Trophoblast cell (in vitro differentiated cells and primary cell): ENCODE results near the gene TMEM237. TPM values are rescaled to one million over a fixed set of nuclear protein-coding genes. Genes with fewer than 3 reads are reported as not detected.

ENCODE experiments used
- DNase-seq, 2 donors: peaks; one replicate each; pipeline ENCODE4 v3.0.0-alpha.2; 2016
- H2AFZ ChIP-seq: 2 replicates; pipeline ENCODE4 v1.6.1; 2013; ENCODE audit warnings: low read length, moderate library complexity, mild to moderate bottlenecking; ENCODE audit not compliant: insufficient read depth, poor library complexity
- H2AK5ac ChIP-seq: 2 replicates; pipeline ENCODE4 v1.6.1; 2013; ENCODE audit warnings: mild to moderate bottlenecking, low read length
- H2BK120ac ChIP-seq: 2 replicates; pipeline ENCODE4 v1.6.1; 2013; ENCODE audit warnings: low read length, mild to moderate bottlenecking, moderate library complexity; ENCODE audit not compliant: insufficient read depth, poor library complexity
- H2BK12ac ChIP-seq: 2 replicates; pipeline ENCODE4 v1.6.1; 2013; ENCODE audit warnings: mild to moderate bottlenecking, low read length, moderate library complexity
- H2BK5ac ChIP-seq: 2 replicates; pipeline ENCODE4 v1.6.1; 2013; ENCODE audit warnings: low read length, low read depth, moderate library complexity, mild to moderate bottlenecking; ENCODE audit not compliant: poor library complexity
- H3K14ac ChIP-seq: 2 replicates; pipeline ENCODE4 v1.6.1; 2013; ENCODE audit warnings: mild to moderate bottlenecking, low read length
- H3K18ac ChIP-seq: 2 replicates; pipeline ENCODE4 v1.6.1; 2013; ENCODE audit warnings: mild to moderate bottlenecking, low read length
- H3K23ac ChIP-seq: 2 replicates; pipeline ENCODE4 v1.6.1; 2013; ENCODE audit warnings: low read length
- H3K27ac ChIP-seq: 2 replicates; pipeline ENCODE4 v1.5.1; 2013; ENCODE audit warnings: low read depth, mild to moderate bottlenecking, inconsistent platforms, low read length, moderate library complexity
- H3K27me3 ChIP-seq: 2 replicates; pipeline ENCODE4 v1.6.1; 2013; ENCODE audit warnings: inconsistent platforms, mild to moderate bottlenecking, low read length, moderate library complexity; ENCODE audit not compliant: insufficient read depth
- H3K36me3 ChIP-seq, 2 experiments: 1 replicate in 1 of 2; 2 replicates in 1 of 2; pipeline ENCODE4 v1.6.1; 2013; ENCODE audit warnings: low read length in 2 of 2, mild to moderate bottlenecking in 2 of 2, moderate library complexity in 1 of 2; ENCODE audit not compliant: insufficient read depth in 2 of 2, control insufficient read depth in 1 of 2
- H3K4ac ChIP-seq: 2 replicates; pipeline ENCODE4 v1.6.1; 2013; ENCODE audit warnings: low read depth, mild to moderate bottlenecking, low read length, moderate library complexity
- H3K4me1 ChIP-seq, 2 experiments: 1 replicate in 1 of 2; 2 replicates in 1 of 2; pipeline ENCODE4 v1.6.1; 2013; ENCODE audit warnings: low read length in 2 of 2, mild to moderate bottlenecking in 2 of 2, moderate library complexity in 1 of 2; ENCODE audit not compliant: insufficient read depth in 2 of 2, control insufficient read depth in 1 of 2
- H3K4me2 ChIP-seq: 2 replicates; pipeline ENCODE4 v1.6.1; 2013; ENCODE audit warnings: inconsistent platforms, mild to moderate bottlenecking, low read length, moderate library complexity
- H3K4me3 ChIP-seq: 2 replicates; pipeline ENCODE4 v1.5.1; 2013; ENCODE audit warnings: mild to moderate bottlenecking, low read depth, low read length, inconsistent platforms
- H3K79me1 ChIP-seq: one replicate; pipeline ENCODE4 v1.6.1; 2013; ENCODE audit warnings: low read length
- H3K79me2 ChIP-seq: 2 replicates; pipeline ENCODE4 v1.6.1; 2013; ENCODE audit warnings: low read length, mild to moderate bottlenecking; ENCODE audit not compliant: control insufficient read depth, insufficient read depth, poor library complexity
- H3K9ac ChIP-seq: 2 replicates; pipeline ENCODE4 v1.6.1; 2013; ENCODE audit warnings: mild to moderate bottlenecking, low read length
- H3K9me3 ChIP-seq: 2 replicates; pipeline ENCODE4 v1.6.1; 2013; ENCODE audit warnings: low read depth, mild to moderate bottlenecking, control low read depth, inconsistent platforms, low read length; ENCODE audit not compliant: insufficient read depth
- H4K12ac ChIP-seq: 2 replicates; pipeline ENCODE4 v1.6.1; 2013; ENCODE audit warnings: low read depth, mild to moderate bottlenecking, low read length, moderate library complexity
- H4K8ac ChIP-seq: 2 replicates; pipeline ENCODE4 v1.6.1; 2013; ENCODE audit warnings: low read depth, mild to moderate bottlenecking, low read length, moderate library complexity
- H4K91ac ChIP-seq: one replicate; pipeline ENCODE4 v1.6.1; 2013; ENCODE audit warnings: low read depth, mild to moderate bottlenecking, low read length, moderate library complexity
- WGBS: extraction: QIAGEN DNeasy Blood & Tissue Kit; methylation state at CpG from one replicate; pipeline ENCODE4 v1.1.7; 2013; ENCODE audit warnings: missing lambda C conversion rate; ENCODE audit not compliant: insufficient read length, insufficient coverage; ENCODE audit errors: extremely low coverage; 5-methylcytosine and 5-hydroxymethylcytosine counted together
- polyA plus RNA-seq: library from polyadenylated mRNA; stranded (reverse); fragments of 200-250 nt; gene quantifications from 2 replicates; pipeline ENCODE4 v1.2.3, GENCODE V29; 2013

Gene TMEM237, protein sequence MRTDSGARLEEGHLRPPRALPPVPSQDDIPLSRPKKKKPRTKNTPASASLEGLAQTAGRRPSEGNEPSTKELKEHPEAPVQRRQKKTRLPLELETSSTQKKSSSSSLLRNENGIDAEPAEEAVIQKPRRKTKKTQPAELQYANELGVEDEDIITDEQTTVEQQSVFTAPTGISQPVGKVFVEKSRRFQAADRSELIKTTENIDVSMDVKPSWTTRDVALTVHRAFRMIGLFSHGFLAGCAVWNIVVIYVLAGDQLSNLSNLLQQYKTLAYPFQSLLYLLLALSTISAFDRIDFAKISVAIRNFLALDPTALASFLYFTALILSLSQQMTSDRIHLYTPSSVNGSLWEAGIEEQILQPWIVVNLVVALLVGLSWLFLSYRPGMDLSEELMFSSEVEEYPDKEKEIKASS
- 24.7 and 25.5 TPM in 2 replicates for polyA plus RNA-seq

DNA sequence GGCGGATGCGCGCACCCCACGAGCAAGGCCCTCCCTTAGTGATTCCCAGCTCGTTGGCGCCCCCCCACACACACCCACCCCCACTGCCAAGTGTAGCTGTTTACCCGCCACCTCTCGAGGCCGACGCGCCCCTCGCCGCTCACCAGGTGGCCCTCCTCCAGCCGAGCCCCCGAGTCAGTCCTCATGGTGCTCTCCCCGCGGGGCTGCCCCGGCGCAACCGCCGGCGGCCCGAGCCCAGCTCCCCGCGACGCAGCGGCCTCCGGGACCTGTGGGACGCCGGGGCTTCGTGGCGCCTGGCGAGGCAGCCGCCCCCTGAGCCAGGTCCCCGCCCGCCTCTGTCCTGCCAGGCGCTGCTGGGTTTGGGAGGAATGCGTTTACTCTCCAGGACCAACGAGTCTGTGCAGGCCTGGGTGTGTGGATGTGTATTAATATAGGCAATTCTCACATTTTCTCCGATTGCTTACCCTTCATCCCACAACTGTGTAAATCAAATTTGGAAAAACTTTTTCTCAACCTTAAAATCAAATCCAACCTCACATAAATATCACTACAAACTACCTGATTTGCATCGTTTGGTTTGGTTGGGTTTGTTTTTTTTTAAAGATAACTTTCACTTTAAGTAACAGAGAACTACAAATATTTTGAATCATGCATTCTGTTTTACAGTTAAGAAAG, at the start of gene TMEM237:
TSS of gene TMEM237 (minus strand) at position 288 of the 675 bp plus-strand sequence. CDS start at position 185, 103 bp downstream.
- H3K27me3 ChIP-seq, result no peaks in the 10 kb centered on the region
- H3K4me3 ChIP-seq, result peak within 1 kb of the TSS; percentile 94
- H3K4ac ChIP-seq, result peak within 1 kb of the TSS; percentile 57
- peak within 1 kb of the TSS; percentile 95 for H3K9ac ChIP-seq
- H2AFZ ChIP-seq, result peak within 1 kb of the TSS; percentile 89
- H2BK120ac ChIP-seq, result peak within 1 kb of the TSS; percentile 65
- DNase-seq, result peak in 1 of 2 donors; percentile 37
- H3K9me3 ChIP-seq, result no peaks in the 10 kb centered on the region
- H3K27ac ChIP-seq, result peak within 1 kb of the TSS; percentile 56
- no peaks in the 10 kb centered on the region for H3K79me2 ChIP-seq
- no peak within 1 kb of the TSS for H2AK5ac ChIP-seq
- peak within 1 kb of the TSS; percentile 85 for H4K91ac ChIP-seq
- peak within 1 kb of the TSS; percentile 89 for H3K14ac ChIP-seq
- peak within 1 kb of the TSS; percentile 32 for H2BK5ac ChIP-seq
- H3K4me2 ChIP-seq, result peak within 1 kb of the TSS; percentile 96
- peaks cover 12% of the 10 kb centered on the region for H3K79me1 ChIP-seq
- H4K12ac ChIP-seq, result peak within 1 kb of the TSS; percentile 96
- H3K4me1 ChIP-seq, result no peaks in the 10 kb centered on the region
- no CpG with 5 or more reads among the region's 41 CpGs for WGBS
- no peak within 1 kb of the TSS for H3K23ac ChIP-seq
- H4K8ac ChIP-seq, result peak within 1 kb of the TSS; percentile 97
- peak within 1 kb of the TSS; percentile 73 for H3K18ac ChIP-seq
- peaks cover 0 to 2% of the 10 kb centered on the region in 2 experiments for H3K36me3 ChIP-seq
- peak within 1 kb of the TSS; percentile 34 for H2BK12ac ChIP-seq

DNA sequence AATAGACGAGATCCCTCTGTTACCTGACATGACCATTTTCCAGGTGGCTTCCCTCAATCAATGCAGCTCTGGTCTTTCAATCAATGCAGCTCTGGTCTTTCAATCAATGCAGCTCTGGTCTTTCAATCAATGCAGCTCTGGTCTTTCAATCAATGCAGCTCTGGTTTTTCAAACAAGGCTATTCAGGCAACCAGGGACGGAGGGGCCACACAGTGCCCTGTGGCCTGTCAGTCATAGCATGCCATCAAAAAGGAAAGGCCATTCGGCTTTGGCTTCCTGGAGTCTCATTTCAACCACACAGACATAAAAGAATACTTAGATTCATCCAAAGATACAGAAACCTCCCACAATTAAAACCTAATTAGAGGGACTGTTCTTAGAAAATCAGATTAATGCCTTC, 41.9 kb upstream of the TMEM237 start:
- Histone ChIP-seq H4K91ac (no peak overlapping the region), H3K4me3 (no peak overlapping the region), H3K4me2 (no peak overlapping the region), H2BK5ac (no peak overlapping the region), H3K9me3 (no peaks in the 10 kb centered on the region), H3K4me1 (no peaks in the 10 kb centered on the region), H3K79me1 (no peaks in the 10 kb centered on the region), H4K12ac (no peak overlapping the region), H3K36me3 (no peaks in the 10 kb centered on the region), H3K27ac (no peak overlapping the region), H4K8ac (no peak overlapping the region), H3K14ac (no peak overlapping the region), H2BK12ac (no peak overlapping the region), H3K9ac (no peak overlapping the region), H2BK120ac (no peak overlapping the region), H3K79me2 (no peaks in the 10 kb centered on the region), H3K18ac (no peak overlapping the region), H2AK5ac (no peak overlapping the region), H2AFZ (no peak overlapping the region), H3K4ac (no peak overlapping the region), H3K27me3 (no peaks in the 10 kb centered on the region), H3K23ac (no peak overlapping the region)
- no peak for DNase-seq
- no CpG with 5 or more reads among the region's 3 CpGs for WGBS

DNA sequence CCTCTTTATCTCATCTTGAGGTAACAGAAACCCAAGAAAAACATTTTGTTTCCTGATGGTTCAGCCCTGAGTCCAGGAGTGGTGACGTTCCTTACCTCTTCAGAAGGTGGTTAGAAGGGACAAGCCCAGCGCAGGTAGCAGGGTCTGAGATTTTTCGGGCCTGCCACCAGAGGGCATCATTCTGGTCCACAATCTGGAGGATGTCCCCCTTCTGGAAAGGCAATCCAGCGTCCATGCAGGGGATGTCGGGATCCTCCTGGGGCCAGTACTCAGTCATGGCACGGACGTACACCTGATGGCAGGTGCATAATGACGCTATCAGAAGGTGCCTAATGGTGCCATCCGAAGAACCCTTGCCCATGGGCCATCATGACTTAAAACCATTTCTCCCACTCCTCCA, 37.4 kb upstream of the TMEM237 start:
- Histone ChIP-seq H3K9ac (no peak overlapping the region), H3K18ac (no peak overlapping the region), H4K12ac (no peak overlapping the region), H4K91ac (no peak overlapping the region), H3K36me3 (no peaks in the 10 kb centered on the region), H3K79me2 (no peaks in the 10 kb centered on the region), H3K27ac (no peak overlapping the region), H3K23ac (no peak overlapping the region), H3K9me3 (no peaks in the 10 kb centered on the region), H3K4me1 (no peaks in the 10 kb centered on the region), H3K4me2 (no peak overlapping the region), H3K27me3 (no peaks in the 10 kb centered on the region), H2AK5ac (no peak overlapping the region), H3K14ac (no peak overlapping the region), H2BK12ac (no peak overlapping the region), H3K4me3 (no peak overlapping the region), H3K79me1 (no peaks in the 10 kb centered on the region), H2BK120ac (no peak overlapping the region), H2BK5ac (no peak overlapping the region), H4K8ac (no peak overlapping the region), H2AFZ (no peak overlapping the region), H3K4ac (no peak overlapping the region)
- DNase-seq, result peak in 1 of 2 donors; percentile 35
- WGBS, result no CpG with 5 or more reads among the region's 9 CpGs

DNA sequence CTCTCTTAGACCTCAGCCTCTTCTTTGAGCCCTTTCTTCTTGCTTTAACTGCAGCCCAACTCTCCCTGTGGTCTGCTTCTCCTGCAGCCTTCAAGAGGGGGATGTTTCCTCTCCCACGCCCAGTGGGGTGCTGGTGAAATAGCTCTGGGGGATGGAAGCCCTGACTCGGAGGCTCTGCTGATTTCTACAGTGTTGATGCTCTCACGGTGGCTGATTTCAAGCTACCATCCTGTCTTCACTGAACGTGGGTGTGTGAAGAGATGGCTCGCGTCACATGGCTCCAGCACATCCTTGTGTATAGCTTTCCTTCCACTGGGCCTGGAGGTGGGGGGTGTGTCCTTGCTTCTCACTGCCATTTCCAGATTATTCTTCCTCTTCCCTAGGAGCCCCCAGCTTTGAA, 35.1 kb upstream of the TMEM237 start:
- H3K27me3 ChIP-seq, result no peaks in the 10 kb centered on the region
- H4K91ac ChIP-seq, result no peak overlapping the region

More for the DNA sequence above, 35.1 kb upstream of the TMEM237 start:
- Histone ChIP-seq H3K4me2 (no peak overlapping the region), H3K4me3 (no peak overlapping the region), H3K23ac (no peak overlapping the region), H2BK120ac (no peak overlapping the region), H2BK12ac (no peak overlapping the region), H4K8ac (no peak overlapping the region), H3K27ac (no peak overlapping the region), H3K79me2 (no peaks in the 10 kb centered on the region), H3K79me1 (no peaks in the 10 kb centered on the region), H3K36me3 (no peaks in the 10 kb centered on the region), H2AK5ac (no peak overlapping the region), H3K18ac (no peak overlapping the region), H3K9me3 (peaks cover 1% of the 10 kb centered on the region), H3K4ac (no peak overlapping the region), H3K14ac (no peak overlapping the region), H3K4me1 (no peaks in the 10 kb centered on the region), H4K12ac (no peak overlapping the region), H2AFZ (no peak overlapping the region), H2BK5ac (no peak overlapping the region), H3K9ac (no peak overlapping the region)
- DNase-seq, result no peak
- no CpG with 5 or more reads among the region's 6 CpGs for WGBS
